ENCODE measurements around the gene FHOD3. TPM values are rescaled to one million over a fixed set of nuclear protein-coding genes. Genes with fewer than 3 reads are reported as not detected.
"Not testable (repeated sequence)": the region's sequence is repeated elsewhere in the genome, so short reads cannot be mapped to it uniquely, and the experiment has no call there.

The FHOD3 gene
- total and polyA plus RNA-seq, 11 donors: 109 to 532 (median 262) TPM

GRCh38 chr18:36762074-36762473, 464.6 kb downstream of the FHOD3 start:
- Histone ChIP-seq H3K27ac (no peak overlapping the region), H3K27me3 (no peaks in the 10 kb centered on the region), H3K4me1 (peaks cover 0 to 8% (median 0%) of the 10 kb centered on the region in 12 donors), H3K4me3 (no peak overlapping the region), H3K36me3 (peaks cover 0 to 46% (median 14%) of the 10 kb centered on the region in 9 donors), H3K9me3 (no peaks in the 10 kb centered on the region)
- 89 to 93% (median 92%) methylated on average over 2 of the region's 2 CpGs for WGBS, 4 donors
- ATAC-seq (no peak), DNase-seq (no peak)
- TF ChIP-seq CTCF (IDR thresholded peaks at IDR 0.05) (no peak), POLR2A (IDR thresholded peaks at IDR 0.05) (no peak)
- intact Hi-C loops (cut with DNase I): no loop called here

GRCh38 chr18:36762965-36763364, 465.5 kb downstream of the FHOD3 start:
- H3K27ac ChIP-seq; H3K4me3 ChIP-seq; H3K27me3 ChIP-seq; intact Hi-C loops (cut with DNase I); DNase-seq; H3K4me1 ChIP-seq; H3K9me3 ChIP-seq; ATAC-seq: not testable (repeated sequence)
- H3K36me3 ChIP-seq: peaks cover 0 to 46% (median 14%) of the 10 kb centered on the region in 9 donors
- WGBS, 4 donors: 94 to 95% (median 94%) methylated on average over 24 to 26 of the region's 26 CpGs

- Histone ChIP-seq H3K27ac (no peak overlapping the region), H3K4me1 (peaks cover 0 to 2% (median 0%) of the 10 kb centered on the region in 12 donors), H3K4me3 (no peak overlapping the region), H3K27me3 (no peaks in the 10 kb centered on the region), H3K9me3 (no peaks in the 10 kb centered on the region), H3K36me3 (peaks cover 0 to 43% (median 2%) of the 10 kb centered on the region in 9 donors)
- DNase-seq (no peak), ATAC-seq (no peak)
- WGBS, 4 donors: 62 to 74% (median 68%) methylated on average over 3 of the region's 3 CpGs
- intact Hi-C loops (cut with DNase I): no loop called here
- TF ChIP-seq POLR2A (IDR thresholded peaks at IDR 0.05) (no peak), CTCF (IDR thresholded peaks at IDR 0.05) (no peak)
Observed at GRCh38 chr18:36766836-36767235, 469.3 kb downstream of the FHOD3 start.

- Histone ChIP-seq H3K9me3 (no peaks in the 10 kb centered on the region), H3K36me3 (peaks cover 0 to 29% (median 0%) of the 10 kb centered on the region in 9 donors), H3K27me3 (no peaks in the 10 kb centered on the region), H3K4me1 (peaks cover 0 to 18% (median 1%) of the 10 kb centered on the region in 12 donors), H3K27ac (no peak overlapping the region), H3K4me3 (no peak overlapping the region)
- WGBS, 4 donors: 85 to 95% (median 89%) methylated on average over 10 of the region's 10 CpGs
- TF ChIP-seq POLR2A (IDR thresholded peaks at IDR 0.05): no peak
- TF ChIP-seq CTCF (IDR thresholded peaks at IDR 0.05): no peak
- no peak for ATAC-seq
- intact Hi-C loops (cut with DNase I): loop anchor here in 1 of 10 donors (2.0 kb wide), 1 partner anchor 40 kb away; no protein-coding TSS in a partner anchor
- DNase-seq: no peak
Observed at GRCh38 chr18:36769172-36769571, 471.7 kb downstream of the FHOD3 start.
